ENCODE measurements around the gene ZNF493. TPM values are rescaled to one million over a fixed set of nuclear protein-coding genes. Genes with fewer than 3 reads are reported as not detected.

ZNF493 gene
- total RNA-seq, 1 donor from 2014 or later = 11.5 TPM

DNA sequence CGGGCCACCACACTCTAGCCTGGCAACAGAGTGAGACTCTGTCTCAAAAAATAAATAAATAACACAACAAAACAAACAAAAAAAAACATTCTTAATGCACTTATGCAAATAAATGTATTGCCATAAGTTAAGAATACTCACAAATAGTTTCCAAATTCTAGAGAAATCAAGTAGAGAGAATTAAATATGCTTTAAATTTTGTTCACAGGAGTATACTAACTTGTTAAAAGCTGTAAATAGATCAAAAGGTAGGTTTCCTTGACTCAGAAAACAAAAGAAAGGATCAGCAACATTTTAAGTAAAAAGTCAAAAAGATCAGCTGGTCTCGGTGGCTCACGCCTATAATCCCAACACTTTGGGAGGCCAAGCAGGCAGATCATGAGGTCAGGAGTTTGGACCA, 58.0 kb downstream of the ZNF493 start:
- no peak for DNase-seq (ENCODE audit: low spot score)
- intact Hi-C loops (cut with DNase I) = no loop called here

DNA sequence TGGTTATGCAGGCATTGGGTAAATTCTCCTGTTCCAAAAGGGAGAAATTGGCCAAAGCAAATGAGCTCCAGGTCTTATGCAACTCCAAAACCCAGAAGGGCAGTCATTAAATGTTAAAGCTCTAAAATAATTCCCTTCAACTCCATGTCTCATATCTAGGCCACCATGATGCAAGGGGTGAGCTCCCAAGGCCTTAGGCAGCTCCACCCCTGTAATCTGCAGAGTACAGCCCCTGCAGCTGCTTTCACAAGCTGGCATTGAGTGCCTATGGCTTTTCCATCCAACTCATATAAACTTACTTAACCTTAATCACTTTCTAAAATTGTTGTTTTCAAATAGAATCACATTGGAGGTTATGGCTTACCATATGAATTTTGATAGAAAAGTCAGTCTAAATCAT, 63.8 kb downstream of the ZNF493 start:
- no peak for DNase-seq (ENCODE audit: low spot score)
- intact Hi-C loops (cut with DNase I) = no loop called here

DNA sequence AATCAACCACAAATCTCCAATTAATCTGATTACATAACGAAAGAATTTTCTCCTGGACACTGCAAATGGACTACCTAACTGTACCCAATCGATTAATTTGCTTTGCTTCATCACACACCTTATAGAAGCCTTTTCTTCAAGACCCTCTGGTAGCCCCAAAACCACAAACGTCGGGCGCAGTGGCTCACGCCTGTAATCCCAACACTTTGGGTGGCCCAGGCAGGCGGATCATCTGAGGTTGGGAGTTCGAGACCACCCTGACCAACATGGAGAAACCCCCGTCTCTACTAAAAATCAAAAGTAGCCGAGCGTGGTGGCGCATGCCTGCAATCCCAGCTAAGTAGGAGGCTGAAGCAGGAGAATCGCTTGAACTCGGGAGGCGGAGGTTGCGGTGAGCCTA, 65.6 kb downstream of the ZNF493 start:
- no peak for DNase-seq (ENCODE audit: low spot score)
- intact Hi-C loops (cut with DNase I) = no loop called here

DNA sequence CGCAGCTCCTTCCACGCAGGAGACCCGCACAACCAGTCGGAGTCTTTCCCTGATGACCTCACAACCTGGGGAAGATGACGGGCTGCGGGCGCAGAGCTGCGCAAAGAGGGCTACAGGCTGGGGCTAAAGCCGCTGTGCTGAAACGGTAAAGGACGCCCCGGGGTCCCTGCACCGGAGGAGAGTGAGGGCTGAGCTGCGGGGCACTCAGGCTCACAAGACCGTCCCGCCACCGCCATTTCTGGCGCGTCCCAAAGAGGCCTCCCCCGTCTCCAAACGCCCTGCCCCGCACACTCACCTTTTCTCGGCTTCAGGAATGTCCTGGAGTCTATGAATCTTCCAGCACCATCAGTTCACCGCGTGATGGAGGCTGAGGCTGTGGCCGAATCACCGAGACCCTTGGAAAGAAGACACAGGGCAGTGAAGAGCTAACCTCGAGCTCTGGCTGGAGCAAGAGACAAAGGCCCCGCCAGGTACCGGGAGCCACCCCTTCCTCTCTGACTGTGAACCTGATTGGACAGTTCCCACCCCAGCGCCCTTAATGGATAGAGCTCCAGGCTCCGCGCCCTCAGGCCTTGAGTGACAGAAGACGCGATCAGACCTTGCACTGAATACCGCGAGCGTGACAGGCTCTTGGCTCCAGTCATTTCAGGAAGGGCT, 66.6 kb downstream of the ZNF493 start:
- intact Hi-C loops (cut with DNase I) = no loop called here
- DNase-seq (ENCODE audit: low spot score) = peak; percentile 78

DNA sequence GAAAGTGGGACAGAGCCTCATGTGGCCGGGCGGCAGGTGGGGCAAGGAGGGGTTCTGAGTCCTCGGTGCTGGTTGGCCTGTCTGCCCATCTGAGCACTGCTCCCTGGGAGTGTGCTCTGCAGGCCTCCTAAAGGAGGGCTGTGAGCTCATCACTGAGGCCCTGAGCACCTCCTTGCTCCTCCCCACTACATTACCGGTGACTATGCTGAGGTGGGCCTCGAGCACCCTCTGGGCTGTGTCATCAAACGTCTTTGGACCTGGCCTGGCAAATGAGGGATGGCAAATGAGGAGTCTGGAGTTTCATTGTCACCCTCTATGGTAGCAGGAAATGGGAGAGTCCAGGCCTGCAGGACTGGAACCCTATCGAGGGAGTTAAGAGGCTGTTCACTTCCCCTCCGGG, 69.7 kb downstream of the ZNF493 start:
- intact Hi-C loops (cut with DNase I) = no loop called here
- no peak for DNase-seq (ENCODE audit: low spot score)

DNA sequence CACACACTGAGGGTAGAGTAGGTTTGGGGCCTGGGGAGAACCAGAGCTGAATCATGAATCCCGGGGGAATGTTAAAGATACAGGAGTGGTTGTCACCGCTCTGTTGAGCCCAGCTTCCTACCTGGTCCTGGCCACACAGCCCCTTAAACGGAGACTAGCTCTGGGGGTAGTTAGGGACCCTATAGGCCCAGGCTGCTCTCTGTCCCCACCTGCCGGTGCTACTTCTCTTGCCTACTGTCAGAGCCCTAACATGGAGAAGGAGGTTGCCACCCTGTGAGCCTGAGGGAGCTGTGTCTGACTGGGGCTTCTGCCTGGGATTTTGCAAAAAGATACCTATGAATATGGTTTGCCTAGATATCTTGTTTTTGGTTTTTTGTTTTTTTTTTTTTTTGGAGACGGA, 71.9 kb downstream of the ZNF493 start:
- DNase-seq (ENCODE audit: low spot score) = no peak
- intact Hi-C loops (cut with DNase I) = no loop called here

DNA sequence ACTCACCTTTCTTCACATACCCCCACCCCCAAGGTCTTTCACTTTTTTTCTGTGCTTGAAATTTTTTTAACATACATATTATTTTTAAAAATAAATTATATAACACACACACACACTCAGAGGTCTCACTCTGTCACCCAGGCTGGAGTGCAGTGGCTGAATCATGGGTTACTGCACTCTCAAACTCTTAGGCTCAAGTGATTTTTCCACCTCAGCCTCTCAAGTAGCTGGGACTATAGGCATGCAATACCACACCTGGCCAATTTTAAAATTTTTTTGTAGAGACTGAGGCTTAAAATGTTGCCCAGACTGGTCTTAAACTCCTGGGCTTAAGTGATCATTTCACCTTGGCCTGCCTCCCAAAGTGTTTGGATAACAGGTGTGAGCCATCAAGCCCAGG, 75.6 kb downstream of the ZNF493 start:
- no peak for DNase-seq (ENCODE audit: low spot score)
- intact Hi-C loops (cut with DNase I) = no loop called here

DNA sequence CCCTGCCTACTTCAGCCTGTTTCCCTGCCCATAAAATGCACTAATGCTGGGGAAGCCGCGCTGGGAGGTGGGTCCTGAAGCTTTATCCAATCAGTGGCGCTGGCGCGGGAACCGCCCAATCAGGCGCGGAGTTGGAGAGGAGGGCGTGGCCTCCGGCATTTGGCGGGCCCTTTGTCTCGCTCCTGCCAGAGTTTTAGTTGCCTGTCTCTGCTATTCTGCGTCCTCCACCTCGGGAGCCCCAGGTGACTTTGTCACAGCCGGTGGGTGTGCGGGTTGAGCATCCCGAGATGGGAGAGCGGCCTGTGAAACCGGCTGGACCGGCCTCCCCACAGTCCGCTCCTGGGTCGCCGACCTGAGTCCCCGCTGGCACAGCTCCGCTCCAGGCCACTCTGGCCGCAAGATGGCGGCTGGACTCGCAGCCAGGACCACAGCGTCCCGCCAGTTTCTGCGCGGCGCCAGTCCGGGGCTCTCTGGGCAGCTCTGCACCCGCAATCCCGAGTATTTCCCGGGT, 77.8 kb downstream of the ZNF493 start:
- peak; percentile 91 for DNase-seq (ENCODE audit: low spot score)
- intact Hi-C loops (cut with DNase I) = no loop called here

Other genes with a start within 250 kb of the ZNF493 start
- 6.8 TPM for gene ZNF708, start 67.7 kb upstream of the ZNF493 start, total RNA-seq
- 3.0 TPM for gene ZNF738, start 38.1 kb upstream of the ZNF493 start, total RNA-seq
- gene ZNF429, start 108.5 kb downstream of the ZNF493 start, total RNA-seq = 10.8 TPM